K562 (cell line): ENCODE data around the gene BEST3. TPM values are rescaled to one million over a fixed set of nuclear protein-coding genes. Genes with fewer than 3 reads are reported as not detected.

ENCODE experiments used
- FOSL1 ChIP-seq: fragments of 200-800 bp; sonication (Bioruptor generic); conservative IDR thresholded peaks from 2 replicates; pipeline ENCODE4 v1.6.1; 2016; ENCODE audit warnings: missing genetic modification characterization, missing compliant biosample characterization
- KHSRP ChIP-seq: fragments of 450-650 bp; IDR thresholded peaks from 2 replicates; pipeline ENCODE4 v1.6.1; 2017
- NR2F6 ChIP-seq: fragments of 450-650 bp; formaldehyde crosslinking; IDR thresholded peaks from 2 replicates; pipeline ENCODE4 v1.4.0; 2020; ENCODE audit warnings: mild to moderate bottlenecking
- SMARCA5 ChIP-seq: fragments of 450-650 bp; IDR thresholded peaks from 2 replicates; pipeline ENCODE4 v1.6.1; 2016
- SMARCC2 ChIP-seq: fragments of 450-650 bp; IDR thresholded peaks from 2 replicates; pipeline ENCODE4 v1.6.1; 2017; ENCODE audit warnings: antibody characterized with exemption, moderate library complexity, mild to moderate bottlenecking, low read depth
- SOX6 ChIP-seq: fragments of 450-650 bp; IDR thresholded peaks from 2 replicates; pipeline ENCODE4 v1.6.1; 2014; ENCODE audit warnings: mild to moderate bottlenecking
- TCF3 ChIP-seq: sonication (generic); formaldehyde crosslinking; IDR thresholded peaks from 2 replicates; pipeline ENCODE4 v1.4.0; 2020; ENCODE audit warnings: mild to moderate bottlenecking, missing genetic modification reagents
- ZC3H8 ChIP-seq: fragments of 450-650 bp; IDR thresholded peaks from 2 replicates; pipeline ENCODE4 v1.6.1; 2017
- ZFP36 ChIP-seq: fragments of 150-350 bp; IDR thresholded peaks from 2 replicates; pipeline ENCODE4 v1.6.1; 2018; ENCODE audit warnings: low read length, low read depth; ENCODE audit not compliant: partially characterized antibody
- ZNF785 ChIP-seq: fragments of 250-450 bp; sonication (Bioruptor Pico); IDR thresholded peaks from 2 replicates; pipeline ENCODE4 v1.4.0; 2020; ENCODE audit warnings: mild to moderate bottlenecking
- polyA plus RNA-seq, 8 experiments: library from polyadenylated mRNA; depleted of rRNA in 4 of 8; stranded (reverse) in 5 of 8; unstranded in 3 of 8; fragments of >200 nt; fragmentation: Nextera tagmentation in 2 of 8; fragmentation: Illumina TruSeq in 1 of 8; extraction: Ambion mirVana in 2 of 8; extraction: Trizol in 1 of 8; gene quantifications; 2 replicates each; pipeline versions ENCODE4 v1.2.1 to v1.2.3, GENCODE V29; 2011 to 2014; ENCODE audit warnings: inconsistent platforms in 1 of 8, missing spikeins in 1 of 8
- total RNA-seq, 7 experiments: library from RNA; depleted of rRNA in 6 of 7; stranded (reverse); fragments of >200 nt in 6 of 7; fragmentation: Illumina TruSeq in 2 of 7; extraction: Trizol in 2 of 7; gene quantifications; 2 replicates each; pipeline versions ENCODE4 v1.2.1 to v1.2.3, GENCODE V29; 2011 to 2021; ENCODE audit warnings: low replicate concordance in 1 of 7
- TF ChIP-seq, protein P1 (sequence below): sonication (generic); formaldehyde crosslinking; IDR thresholded peaks from 2 replicates; pipeline ENCODE4 v1.8.1; 2023; ENCODE audit warnings: missing genetic modification reagents, mild to moderate bottlenecking, borderline replicate concordance
- TF ChIP-seq, protein P2 (sequence below): sonication (generic); formaldehyde crosslinking; IDR thresholded peaks from 2 replicates; pipeline ENCODE4 v1.8.0; 2022; ENCODE audit warnings: mild to moderate bottlenecking, missing genetic modification reagents, borderline replicate concordance
- TF ChIP-seq, protein P3 (sequence below): fragments of 450-650 bp; IDR thresholded peaks from 2 replicates; pipeline ENCODE4 v1.6.1; 2017; ENCODE audit warnings: antibody characterized with exemption, mild to moderate bottlenecking
- TF ChIP-seq, protein P4 (sequence below): sonication (generic); formaldehyde crosslinking; IDR thresholded peaks from 2 replicates; pipeline ENCODE4 v1.8.1; 2023; ENCODE audit warnings: mild to moderate bottlenecking, missing genetic modification reagents

BEST3 gene
- total and polyA plus RNA-seq, 9 of the 15 experiments (the other 6 are each of a cell fraction or from before 2014, with no cell fraction given): 0.15 TPM; not detected in 8

DNA sequence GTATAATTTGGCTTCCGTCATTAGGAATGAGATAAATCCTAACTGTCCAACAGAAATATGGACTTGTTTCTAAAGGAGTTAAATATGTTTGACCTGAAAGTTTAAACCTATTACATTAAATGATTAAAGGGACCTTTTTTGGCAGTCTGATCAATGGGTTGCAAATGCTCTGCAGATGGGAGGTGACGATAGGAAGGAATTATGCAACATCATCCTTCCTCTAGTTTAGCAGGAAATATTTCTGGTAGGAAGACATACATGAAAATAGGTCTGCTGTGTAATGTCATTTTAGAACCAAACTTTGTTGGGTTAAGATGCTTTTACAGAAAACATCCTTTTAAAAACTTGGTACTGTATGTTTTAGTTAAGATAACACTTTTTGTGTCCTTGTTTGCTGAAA lies 91.0 kb downstream of the BEST3 start (continued):
- TF ChIP-seq, protein P1, sequence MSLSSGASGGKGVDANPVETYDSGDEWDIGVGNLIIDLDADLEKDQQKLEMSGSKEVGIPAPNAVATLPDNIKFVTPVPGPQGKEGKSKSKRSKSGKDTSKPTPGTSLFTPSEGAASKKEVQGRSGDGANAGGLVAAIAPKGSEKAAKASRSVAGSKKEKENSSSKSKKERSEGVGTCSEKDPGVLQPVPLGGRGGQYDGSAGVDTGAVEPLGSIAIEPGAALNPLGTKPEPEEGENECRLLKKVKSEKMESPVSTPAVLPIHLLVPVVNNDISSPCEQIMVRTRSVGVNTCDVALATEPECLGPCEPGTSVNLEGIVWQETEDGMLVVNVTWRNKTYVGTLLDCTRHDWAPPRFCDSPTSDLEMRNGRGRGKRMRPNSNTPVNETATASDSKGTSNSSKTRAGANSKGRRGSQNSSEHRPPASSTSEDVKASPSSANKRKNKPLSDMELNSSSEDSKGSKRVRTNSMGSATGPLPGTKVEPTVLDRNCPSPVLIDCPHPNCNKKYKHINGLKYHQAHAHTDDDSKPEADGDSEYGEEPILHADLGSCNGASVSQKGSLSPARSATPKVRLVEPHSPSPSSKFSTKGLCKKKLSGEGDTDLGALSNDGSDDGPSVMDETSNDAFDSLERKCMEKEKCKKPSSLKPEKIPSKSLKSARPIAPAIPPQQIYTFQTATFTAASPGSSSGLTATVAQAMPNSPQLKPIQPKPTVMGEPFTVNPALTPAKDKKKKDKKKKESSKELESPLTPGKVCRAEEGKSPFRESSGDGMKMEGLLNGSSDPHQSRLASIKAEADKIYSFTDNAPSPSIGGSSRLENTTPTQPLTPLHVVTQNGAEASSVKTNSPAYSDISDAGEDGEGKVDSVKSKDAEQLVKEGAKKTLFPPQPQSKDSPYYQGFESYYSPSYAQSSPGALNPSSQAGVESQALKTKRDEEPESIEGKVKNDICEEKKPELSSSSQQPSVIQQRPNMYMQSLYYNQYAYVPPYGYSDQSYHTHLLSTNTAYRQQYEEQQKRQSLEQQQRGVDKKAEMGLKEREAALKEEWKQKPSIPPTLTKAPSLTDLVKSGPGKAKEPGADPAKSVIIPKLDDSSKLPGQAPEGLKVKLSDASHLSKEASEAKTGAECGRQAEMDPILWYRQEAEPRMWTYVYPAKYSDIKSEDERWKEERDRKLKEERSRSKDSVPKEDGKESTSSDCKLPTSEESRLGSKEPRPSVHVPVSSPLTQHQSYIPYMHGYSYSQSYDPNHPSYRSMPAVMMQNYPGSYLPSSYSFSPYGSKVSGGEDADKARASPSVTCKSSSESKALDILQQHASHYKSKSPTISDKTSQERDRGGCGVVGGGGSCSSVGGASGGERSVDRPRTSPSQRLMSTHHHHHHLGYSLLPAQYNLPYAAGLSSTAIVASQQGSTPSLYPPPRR (CRISPR knock-in tag): no peak
- TF ChIP-seq TCF3 (CRISPR knock-in tag) (peak; percentile 29; the same call in 1 of the 2 replicates), KHSRP (no peak), ZNF785 (CRISPR knock-in tag) (no peak), ZFP36 (peak; percentile 91), SOX6 (no peak), NR2F6 (CRISPR knock-in tag) (no peak), FOSL1 (tag) (no peak), SMARCA5 (no peak), SMARCC2 (peak; percentile 32; the same call in 1 of the 2 replicates), ZC3H8 (no peak)
- TF ChIP-seq, protein P2, sequence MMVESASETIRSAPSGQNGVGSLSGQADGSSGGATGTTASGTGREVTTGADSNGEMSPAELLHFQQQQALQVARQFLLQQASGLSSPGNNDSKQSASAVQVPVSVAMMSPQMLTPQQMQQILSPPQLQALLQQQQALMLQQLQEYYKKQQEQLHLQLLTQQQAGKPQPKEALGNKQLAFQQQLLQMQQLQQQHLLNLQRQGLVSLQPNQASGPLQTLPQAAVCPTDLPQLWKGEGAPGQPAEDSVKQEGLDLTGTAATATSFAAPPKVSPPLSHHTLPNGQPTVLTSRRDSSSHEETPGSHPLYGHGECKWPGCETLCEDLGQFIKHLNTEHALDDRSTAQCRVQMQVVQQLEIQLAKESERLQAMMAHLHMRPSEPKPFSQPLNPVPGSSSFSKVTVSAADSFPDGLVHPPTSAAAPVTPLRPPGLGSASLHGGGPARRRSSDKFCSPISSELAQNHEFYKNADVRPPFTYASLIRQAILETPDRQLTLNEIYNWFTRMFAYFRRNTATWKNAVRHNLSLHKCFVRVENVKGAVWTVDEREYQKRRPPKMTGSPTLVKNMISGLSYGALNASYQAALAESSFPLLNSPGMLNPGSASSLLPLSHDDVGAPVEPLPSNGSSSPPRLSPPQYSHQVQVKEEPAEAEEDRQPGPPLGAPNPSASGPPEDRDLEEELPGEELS (CRISPR knock-in tag): no peak
- TF ChIP-seq, protein P3, sequence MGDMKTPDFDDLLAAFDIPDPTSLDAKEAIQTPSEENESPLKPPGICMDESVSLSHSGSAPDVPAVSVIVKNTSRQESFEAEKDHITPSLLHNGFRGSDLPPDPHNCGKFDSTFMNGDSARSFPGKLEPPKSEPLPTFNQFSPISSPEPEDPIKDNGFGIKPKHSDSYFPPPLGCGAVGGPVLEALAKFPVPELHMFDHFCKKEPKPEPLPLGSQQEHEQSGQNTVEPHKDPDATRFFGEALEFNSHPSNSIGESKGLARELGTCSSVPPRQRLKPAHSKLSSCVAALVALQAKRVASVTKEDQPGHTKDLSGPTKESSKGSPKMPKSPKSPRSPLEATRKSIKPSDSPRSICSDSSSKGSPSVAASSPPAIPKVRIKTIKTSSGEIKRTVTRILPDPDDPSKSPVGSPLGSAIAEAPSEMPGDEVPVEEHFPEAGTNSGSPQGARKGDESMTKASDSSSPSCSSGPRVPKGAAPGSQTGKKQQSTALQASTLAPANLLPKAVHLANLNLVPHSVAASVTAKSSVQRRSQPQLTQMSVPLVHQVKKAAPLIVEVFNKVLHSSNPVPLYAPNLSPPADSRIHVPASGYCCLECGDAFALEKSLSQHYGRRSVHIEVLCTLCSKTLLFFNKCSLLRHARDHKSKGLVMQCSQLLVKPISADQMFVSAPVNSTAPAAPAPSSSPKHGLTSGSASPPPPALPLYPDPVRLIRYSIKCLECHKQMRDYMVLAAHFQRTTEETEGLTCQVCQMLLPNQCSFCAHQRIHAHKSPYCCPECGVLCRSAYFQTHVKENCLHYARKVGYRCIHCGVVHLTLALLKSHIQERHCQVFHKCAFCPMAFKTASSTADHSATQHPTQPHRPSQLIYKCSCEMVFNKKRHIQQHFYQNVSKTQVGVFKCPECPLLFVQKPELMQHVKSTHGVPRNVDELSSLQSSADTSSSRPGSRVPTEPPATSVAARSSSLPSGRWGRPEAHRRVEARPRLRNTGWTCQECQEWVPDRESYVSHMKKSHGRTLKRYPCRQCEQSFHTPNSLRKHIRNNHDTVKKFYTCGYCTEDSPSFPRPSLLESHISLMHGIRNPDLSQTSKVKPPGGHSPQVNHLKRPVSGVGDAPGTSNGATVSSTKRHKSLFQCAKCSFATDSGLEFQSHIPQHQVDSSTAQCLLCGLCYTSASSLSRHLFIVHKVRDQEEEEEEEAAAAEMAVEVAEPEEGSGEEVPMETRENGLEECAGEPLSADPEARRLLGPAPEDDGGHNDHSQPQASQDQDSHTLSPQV: peak; percentile 55; the same call in 1 of the 2 replicates
- TF ChIP-seq, protein P4, sequence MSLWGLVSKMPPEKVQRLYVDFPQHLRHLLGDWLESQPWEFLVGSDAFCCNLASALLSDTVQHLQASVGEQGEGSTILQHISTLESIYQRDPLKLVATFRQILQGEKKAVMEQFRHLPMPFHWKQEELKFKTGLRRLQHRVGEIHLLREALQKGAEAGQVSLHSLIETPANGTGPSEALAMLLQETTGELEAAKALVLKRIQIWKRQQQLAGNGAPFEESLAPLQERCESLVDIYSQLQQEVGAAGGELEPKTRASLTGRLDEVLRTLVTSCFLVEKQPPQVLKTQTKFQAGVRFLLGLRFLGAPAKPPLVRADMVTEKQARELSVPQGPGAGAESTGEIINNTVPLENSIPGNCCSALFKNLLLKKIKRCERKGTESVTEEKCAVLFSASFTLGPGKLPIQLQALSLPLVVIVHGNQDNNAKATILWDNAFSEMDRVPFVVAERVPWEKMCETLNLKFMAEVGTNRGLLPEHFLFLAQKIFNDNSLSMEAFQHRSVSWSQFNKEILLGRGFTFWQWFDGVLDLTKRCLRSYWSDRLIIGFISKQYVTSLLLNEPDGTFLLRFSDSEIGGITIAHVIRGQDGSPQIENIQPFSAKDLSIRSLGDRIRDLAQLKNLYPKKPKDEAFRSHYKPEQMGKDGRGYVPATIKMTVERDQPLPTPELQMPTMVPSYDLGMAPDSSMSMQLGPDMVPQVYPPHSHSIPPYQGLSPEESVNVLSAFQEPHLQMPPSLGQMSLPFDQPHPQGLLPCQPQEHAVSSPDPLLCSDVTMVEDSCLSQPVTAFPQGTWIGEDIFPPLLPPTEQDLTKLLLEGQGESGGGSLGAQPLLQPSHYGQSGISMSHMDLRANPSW (CRISPR knock-in tag): no peak
